Subcutaneous abdominal adipose tissue (tissue), 5 donors: Measurements from ENCODE around the gene SOX21.

Source experiments
- H3K27ac ChIP-seq: one replicate; pipeline ENCODE4 v1.7.0; 2013; ENCODE audit warnings: low read depth, mild to moderate bottlenecking, inconsistent platforms, low read length, moderate library complexity
- H3K27me3 ChIP-seq, 5 donors: one replicate each; pipeline ENCODE4 v1.7.0; 2013; ENCODE audit warnings: low read length in 5 of 5, inconsistent platforms in 1 of 5; ENCODE audit not compliant: control insufficient read depth in 5 of 5, insufficient read depth in 4 of 5
- H3K36me3 ChIP-seq, 5 donors: one replicate each; pipeline ENCODE4 v1.7.0; 2013; ENCODE audit warnings: low read length in 5 of 5; ENCODE audit not compliant: control insufficient read depth in 5 of 5, insufficient read depth in 5 of 5
- H3K4me1 ChIP-seq, 5 donors: one replicate each; pipeline ENCODE4 v1.7.0; 2013; ENCODE audit warnings: low read length in 5 of 5, mild to moderate bottlenecking in 3 of 5, moderate library complexity in 1 of 5; ENCODE audit not compliant: control insufficient read depth in 5 of 5, insufficient read depth in 5 of 5
- H3K4me3 ChIP-seq, 5 donors: one replicate each; pipeline ENCODE4 v1.7.0; 2013; ENCODE audit warnings: low read length in 5 of 5, low read depth in 1 of 5
- H3K9ac ChIP-seq, 5 donors: one replicate each; pipeline ENCODE4 v1.7.0; 2013; ENCODE audit warnings: low read length in 5 of 5, mild to moderate bottlenecking in 4 of 5, moderate library complexity in 3 of 5
- H3K9me3 ChIP-seq, 5 donors: one replicate each; pipeline ENCODE4 v1.7.0; 2013; ENCODE audit warnings: low read length in 5 of 5; ENCODE audit not compliant: control insufficient read depth in 5 of 5
- donor health status: healthy.
- donor health status: healthy.
- donor health status: healthy.
- donor health status: healthy.
- donor health status: healthy.

Gene SOX21

GRCh38 chr13:94682229-94682628, 30.1 kb downstream of the SOX21 start:
- no peak overlapping the region for H3K27ac ChIP-seq
- no peaks in the 10 kb centered on the region for H3K9me3 ChIP-seq
- H3K4me1 ChIP-seq, result no peaks in the 10 kb centered on the region
- H3K36me3 ChIP-seq, result no peaks in the 10 kb centered on the region
- H3K27me3 ChIP-seq, result peaks cover 0 to 5% (median 0%) of the 10 kb centered on the region in 5 donors
- no peak overlapping the region for H3K9ac ChIP-seq
- H3K4me3 ChIP-seq, result no peak overlapping the region

- no peak overlapping the region for H3K9ac ChIP-seq
- H3K9me3 ChIP-seq, result no peaks in the 10 kb centered on the region
- H3K27ac ChIP-seq, result no peak overlapping the region
- H3K36me3 ChIP-seq, result no peaks in the 10 kb centered on the region
- no peak overlapping the region for H3K4me3 ChIP-seq
- H3K27me3 ChIP-seq, result peaks cover 0 to 8% (median 3%) of the 10 kb centered on the region in 5 donors
- no peaks in the 10 kb centered on the region for H3K4me1 ChIP-seq
Observed at GRCh38 chr13:94679614-94680013, 32.7 kb downstream of the SOX21 start.

- Histone ChIP-seq H3K36me3 (no peaks in the 10 kb centered on the region), H3K9me3 (no peaks in the 10 kb centered on the region), H3K4me3 (no peak overlapping the region), H3K9ac (no peak overlapping the region), H3K27ac (no peak overlapping the region), H3K27me3 (peaks cover 0 to 8% (median 4%) of the 10 kb centered on the region in 5 donors), H3K4me1 (no peaks in the 10 kb centered on the region)
Observed at GRCh38 chr13:94678845-94679244, 33.5 kb downstream of the SOX21 start.

GRCh38 chr13:94677799-94678198, 34.5 kb downstream of the SOX21 start:
- Histone ChIP-seq H3K9me3 (no peaks in the 10 kb centered on the region), H3K27ac (no peak overlapping the region), H3K4me1 (no peaks in the 10 kb centered on the region), H3K27me3 (peaks cover 0 to 8% (median 5%) of the 10 kb centered on the region in 5 donors), H3K36me3 (no peaks in the 10 kb centered on the region), H3K9ac (no peak overlapping the region), H3K4me3 (no peak overlapping the region)

GRCh38 chr13:94674609-94675348, 37.6 kb downstream of the SOX21 start:
- H3K9ac ChIP-seq, result no peak overlapping the region
- H3K4me3 ChIP-seq, result no peak overlapping the region
- H3K27me3 ChIP-seq, result peaks cover 0 to 8% (median 2%) of the 10 kb centered on the region in 5 donors

GRCh38 chr13:94673851-94674250, 38.5 kb downstream of the SOX21 start:
- Histone ChIP-seq H3K9ac (no peak overlapping the region), H3K4me3 (no peak overlapping the region), H3K36me3 (no peaks in the 10 kb centered on the region), H3K9me3 (no peaks in the 10 kb centered on the region), H3K27ac (no peak overlapping the region), H3K27me3 (peaks cover 0 to 8% (median 2%) of the 10 kb centered on the region in 5 donors), H3K4me1 (no peaks in the 10 kb centered on the region)

More at GRCh38 chr13:94674609-94675348, 37.6 kb downstream of the SOX21 start:
- Histone ChIP-seq H3K9me3 (no peaks in the 10 kb centered on the region), H3K4me1 (no peaks in the 10 kb centered on the region), H3K36me3 (no peaks in the 10 kb centered on the region), H3K27ac (no peak overlapping the region)

GRCh38 chr13:94672400-94672799, 39.9 kb downstream of the SOX21 start:
- Histone ChIP-seq H3K9ac (no peak overlapping the region), H3K4me1 (no peaks in the 10 kb centered on the region), H3K36me3 (no peaks in the 10 kb centered on the region), H3K9me3 (no peaks in the 10 kb centered on the region), H3K4me3 (no peak overlapping the region), H3K27me3 (peaks cover 0 to 5% (median 2%) of the 10 kb centered on the region in 5 donors), H3K27ac (no peak overlapping the region)

GRCh38 chr13:94667190-94667589, 45.2 kb downstream of the SOX21 start:
- no peak overlapping the region for H3K27ac ChIP-seq
- H3K36me3 ChIP-seq, result no peaks in the 10 kb centered on the region

GRCh38 chr13:94666065-94666464, 46.3 kb downstream of the SOX21 start:
- H3K4me1 ChIP-seq, result no peaks in the 10 kb centered on the region
- H3K9ac ChIP-seq, result no peak overlapping the region
- no peaks in the 10 kb centered on the region for H3K9me3 ChIP-seq
- H3K36me3 ChIP-seq, result no peaks in the 10 kb centered on the region
- H3K27ac ChIP-seq, result no peak overlapping the region
- no peak overlapping the region for H3K4me3 ChIP-seq
- H3K27me3 ChIP-seq, result peaks cover 0 to 11% (median 4%) of the 10 kb centered on the region in 5 donors

More at GRCh38 chr13:94667190-94667589, 45.2 kb downstream of the SOX21 start:
- H3K4me1 ChIP-seq, result no peaks in the 10 kb centered on the region
- H3K27me3 ChIP-seq, result peaks cover 0 to 9% (median 3%) of the 10 kb centered on the region in 5 donors
- H3K9ac ChIP-seq, result no peak overlapping the region
- H3K9me3 ChIP-seq, result no peaks in the 10 kb centered on the region
- H3K4me3 ChIP-seq, result no peak overlapping the region

- no peak overlapping the region for H3K27ac ChIP-seq
- no peaks in the 10 kb centered on the region for H3K9me3 ChIP-seq
- H3K36me3 ChIP-seq, result no peaks in the 10 kb centered on the region
- H3K4me1 ChIP-seq, result no peaks in the 10 kb centered on the region
- H3K4me3 ChIP-seq, result no peak overlapping the region
- H3K27me3 ChIP-seq, result peaks cover 0 to 11% (median 4%) of the 10 kb centered on the region in 5 donors
- no peak overlapping the region for H3K9ac ChIP-seq
Observed at GRCh38 chr13:94664889-94665288, 47.5 kb downstream of the SOX21 start.
